ENCODE data around the gene PLD1.

DNA sequence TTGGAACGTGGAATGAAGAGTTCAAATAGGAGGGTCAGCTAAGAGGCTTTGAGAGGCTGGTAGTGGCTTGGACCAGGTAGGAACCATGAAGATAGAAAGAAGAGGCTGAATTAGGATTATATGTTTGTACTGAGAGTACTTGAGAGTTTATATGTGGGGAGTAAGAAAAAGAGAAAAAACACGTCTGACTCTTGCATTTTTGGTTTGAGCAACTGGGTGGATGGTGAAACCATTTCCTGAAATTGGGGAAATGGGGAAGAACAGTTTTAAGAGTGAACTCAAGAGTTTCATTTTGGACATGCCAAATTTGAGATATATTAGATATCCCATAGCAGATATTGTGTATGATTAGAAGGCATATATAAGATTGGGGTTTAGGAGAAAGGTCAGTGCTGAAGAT, 257.2 kb downstream of the PLD1 start:
- TF ChIP-seq, protein P1, sequence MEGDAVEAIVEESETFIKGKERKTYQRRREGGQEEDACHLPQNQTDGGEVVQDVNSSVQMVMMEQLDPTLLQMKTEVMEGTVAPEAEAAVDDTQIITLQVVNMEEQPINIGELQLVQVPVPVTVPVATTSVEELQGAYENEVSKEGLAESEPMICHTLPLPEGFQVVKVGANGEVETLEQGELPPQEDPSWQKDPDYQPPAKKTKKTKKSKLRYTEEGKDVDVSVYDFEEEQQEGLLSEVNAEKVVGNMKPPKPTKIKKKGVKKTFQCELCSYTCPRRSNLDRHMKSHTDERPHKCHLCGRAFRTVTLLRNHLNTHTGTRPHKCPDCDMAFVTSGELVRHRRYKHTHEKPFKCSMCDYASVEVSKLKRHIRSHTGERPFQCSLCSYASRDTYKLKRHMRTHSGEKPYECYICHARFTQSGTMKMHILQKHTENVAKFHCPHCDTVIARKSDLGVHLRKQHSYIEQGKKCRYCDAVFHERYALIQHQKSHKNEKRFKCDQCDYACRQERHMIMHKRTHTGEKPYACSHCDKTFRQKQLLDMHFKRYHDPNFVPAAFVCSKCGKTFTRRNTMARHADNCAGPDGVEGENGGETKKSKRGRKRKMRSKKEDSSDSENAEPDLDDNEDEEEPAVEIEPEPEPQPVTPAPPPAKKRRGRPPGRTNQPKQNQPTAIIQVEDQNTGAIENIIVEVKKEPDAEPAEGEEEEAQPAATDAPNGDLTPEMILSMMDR (IDR thresholded peaks at IDR 0.05): no peak
- TF ChIP-seq POLR2A (IDR thresholded peaks at IDR 0.05): no peak

Data from tibial nerve (tissue), 3 donors.